Activated T-cell treated with anti-CD3 and anti-CD28 coated beads for 24 hours (primary cell): ENCODE measurements around the gene NPBWR2.
"Not testable (repeated sequence)": the region's sequence is repeated elsewhere in the genome, so short reads cannot be mapped to it uniquely, and the experiment has no call there.

Experiments
- DNase-seq: peaks from one replicate; pipeline ENCODE4 v3.0.0-alpha.2; 2020; ENCODE audit warnings: low read depth

Gene NPBWR2

GRCh38 chr20:64143018-64143801 is 35.8 kb upstream of the NPBWR2 start:
- no peak for DNase-seq

- DNase-seq, result no peak
These were observed 35.2 kb upstream of the NPBWR2 start for GRCh38 chr20:64142590-64142989.

GRCh38 chr20:64140956-64141355 is 33.6 kb upstream of the NPBWR2 start:
- no peak for DNase-seq

- no peak for DNase-seq
These were observed 32.9 kb upstream of the NPBWR2 start for GRCh38 chr20:64140061-64140931.

- DNase-seq, result no peak
These were observed 32.1 kb upstream of the NPBWR2 start for GRCh38 chr20:64139199-64140060.

GRCh38 chr20:64138276-64138815 is 31.0 kb upstream of the NPBWR2 start:
- DNase-seq, result no peak

- DNase-seq, result no peak
These were observed 30.2 kb upstream of the NPBWR2 start for GRCh38 chr20:64137598-64138031.

- no peak for DNase-seq
These were observed 28.8 kb upstream of the NPBWR2 start for GRCh38 chr20:64136004-64136710.

- DNase-seq, result not testable (repeated sequence)
These were observed 27.4 kb upstream of the NPBWR2 start for GRCh38 chr20:64134744-64135143.

GRCh38 chr20:64133951-64134407 is 26.6 kb upstream of the NPBWR2 start:
- DNase-seq, result no peak

GRCh38 chr20:64131406-64131805 is 24.0 kb upstream of the NPBWR2 start:
- DNase-seq, result no peak

GRCh38 chr20:64130876-64131275 is 23.5 kb upstream of the NPBWR2 start:
- DNase-seq, result no peak

- DNase-seq, result no peak
These were observed 22.9 kb upstream of the NPBWR2 start for GRCh38 chr20:64130271-64130670.

- no peak for DNase-seq
These were observed 21.9 kb upstream of the NPBWR2 start for GRCh38 chr20:64129146-64129782.

GRCh38 chr20:64123517-64123916 is 16.2 kb upstream of the NPBWR2 start:
- not testable (repeated sequence) for DNase-seq

- not testable (repeated sequence) for DNase-seq
These were observed 15.6 kb upstream of the NPBWR2 start for GRCh38 chr20:64122927-64123326.

GRCh38 chr20:64121586-64121985 is 14.2 kb upstream of the NPBWR2 start:
- no peak for DNase-seq

GRCh38 chr20:64119681-64120341 is 12.4 kb upstream of the NPBWR2 start:
- DNase-seq, result no peak

GRCh38 chr20:64119301-64119680 is 11.9 kb upstream of the NPBWR2 start:
- no peak for DNase-seq

- DNase-seq, result not testable (repeated sequence)
These were observed 10.0 kb upstream of the NPBWR2 start for GRCh38 chr20:64117432-64117777.
